K562 (cell line): ENCODE data around the gene AKAP12. TPM values are rescaled to one million over a fixed set of nuclear protein-coding genes. Genes with fewer than 3 reads are reported as not detected.

Experiments used
- ARID4B ChIP-seq: sonication (generic); formaldehyde crosslinking; IDR thresholded peaks from 2 replicates; pipeline ENCODE4 v1.8.0; 2022; ENCODE audit warnings: mild to moderate bottlenecking, missing genetic modification reagents
- ATF1 ChIP-seq, 2 experiments: fragments of 450-650 bp in 1 of 2; IDR thresholded peaks; 2 replicates each; pipeline ENCODE4 v1.6.1; 2016; ENCODE audit warnings: missing compliant biosample characterization in 1 of 2, missing genetic modification characterization in 1 of 2
- CBX5 ChIP-seq: IDR thresholded peaks from 2 replicates; pipeline ENCODE4 v1.6.1; 2014; ENCODE audit warnings: low read depth, borderline replicate concordance
- CHD1 ChIP-seq: fragments of 200-600 bp; sonication (generic); IDR thresholded peaks from one replicate; pipeline ENCODE4 v1.6.1; 2012; ENCODE audit warnings: mild to moderate bottlenecking, moderate library complexity, low read length, inconsistent platforms
- FIP1L1 ChIP-seq: fragments of 200-400 bp; formaldehyde crosslinking; IDR thresholded peaks from 2 replicates; pipeline ENCODE4 v1.6.1; 2018; ENCODE audit warnings: mild to moderate bottlenecking, low read depth, low read length; ENCODE audit not compliant: poor library complexity, severe bottlenecking
- KLF16 ChIP-seq: IDR thresholded peaks from 2 replicates; pipeline ENCODE4 v1.6.1; 2016; ENCODE audit warnings: antibody characterized with exemption
- PCBP1 ChIP-seq: fragments of 200-400 bp; formaldehyde crosslinking; IDR thresholded peaks from 2 replicates; pipeline ENCODE4 v1.6.1; 2018; ENCODE audit warnings: mild to moderate bottlenecking, low read depth, low read length; ENCODE audit not compliant: poor library complexity, severe bottlenecking
- RREB1 ChIP-seq: fragments of 250-450 bp; sonication (Bioruptor Pico); IDR thresholded peaks from 2 replicates; pipeline ENCODE4 v1.4.0; 2020
- SMARCE1 ChIP-seq: fragments of 450-650 bp; IDR thresholded peaks from 2 replicates; pipeline ENCODE4 v1.7.1; 2016; ENCODE audit warnings: mild to moderate bottlenecking
- TEAD4 ChIP-seq, 2 experiments: sonication (generic) in 1 of 2; formaldehyde crosslinking in 1 of 2; IDR thresholded peaks; 2 replicates each; pipeline versions ENCODE4 v1.6.1 to v1.8.0; 2012 to 2022; ENCODE audit warnings: borderline replicate concordance in 1 of 2, inconsistent platforms in 1 of 2, low read length in 1 of 2, mild to moderate bottlenecking in 1 of 2, missing genetic modification reagents in 1 of 2
- ZBTB34 ChIP-seq: fragments of 250-450 bp; sonication (Bioruptor Pico); IDR thresholded peaks from 2 replicates; pipeline ENCODE4 v1.8.0; 2021; ENCODE audit warnings: mild to moderate bottlenecking, moderate library complexity
- ZNF175 ChIP-seq: fragments of 200-800 bp; sonication (Bioruptor generic); IDR thresholded peaks from 2 replicates; pipeline ENCODE4 v1.6.1; 2016; ENCODE audit warnings: low read depth, mild to moderate bottlenecking, missing genetic modification characterization, missing compliant biosample characterization
- ZNF239 ChIP-seq: fragments of 250-450 bp; sonication (Bioruptor Pico); IDR thresholded peaks from 2 replicates; pipeline ENCODE4 v1.4.0; 2020; ENCODE audit warnings: mild to moderate bottlenecking
- polyA plus RNA-seq, 8 experiments: library from polyadenylated mRNA; depleted of rRNA in 4 of 8; stranded (reverse) in 5 of 8; unstranded in 3 of 8; fragments of >200 nt; fragmentation: Nextera tagmentation in 2 of 8; fragmentation: Illumina TruSeq in 1 of 8; extraction: Ambion mirVana in 2 of 8; extraction: Trizol in 1 of 8; gene quantifications; 2 replicates each; pipeline versions ENCODE4 v1.2.1 to v1.2.3, GENCODE V29; 2011 to 2014; ENCODE audit warnings: inconsistent platforms in 1 of 8, missing spikeins in 1 of 8
- total RNA-seq, 7 experiments: library from RNA; depleted of rRNA in 6 of 7; stranded (reverse); fragments of >200 nt in 6 of 7; fragmentation: Illumina TruSeq in 2 of 7; extraction: Trizol in 2 of 7; gene quantifications; 2 replicates each; pipeline versions ENCODE4 v1.2.1 to v1.2.3, GENCODE V29; 2011 to 2021; ENCODE audit warnings: low replicate concordance in 1 of 7

Gene AKAP12
- total and polyA plus RNA-seq, 9 of the 15 experiments (the other 6 are each of a cell fraction or from before 2014, with no cell fraction given): 0.08 to 2.0 (median 0.62) TPM

GRCh38 chr6:151391471-151392413, 152.0 kb downstream of the AKAP12 start, which contains the start of gene ZBTB2 (continued):
- TF ChIP-seq CHD1 (peak; percentile 86), CBX5 (no peak), ZNF239 (CRISPR knock-in tag) (no peak), TEAD4 (IDR thresholded peaks at IDR 0.05; ENCODE audit: low read length) (peak; percentile 41; the same call in 1 of the 2 replicates), TEAD4 (CRISPR knock-in tag; IDR thresholded peaks at IDR 0.05; ENCODE audit: borderline replicate concordance) (no peak), SMARCE1 (0 out of 2 replicates have a peak, but pooled peaks have one; percentile 20), ATF1 (CRISPR knock-in tag; IDR thresholded peaks at IDR 0.05) (no peak), ATF1 (tag; IDR thresholded peaks at IDR 0.05) (0 out of 2 replicates have a peak, but pooled peaks have one; percentile 28), KLF16 (no peak), ZBTB34 (CRISPR knock-in tag) (0 out of 2 replicates have a peak, but pooled peaks have one; percentile 34), PCBP1 (peak; percentile 94), FIP1L1 (peak; percentile 42), ARID4B (0 out of 2 replicates have a peak, but pooled peaks have one; percentile 30), ZNF175 (CRISPR knock-in tag) (0 out of 2 replicates have a peak, but pooled peaks have one; percentile 34), RREB1 (CRISPR knock-in tag) (peak; percentile 55; the same call in 1 of the 2 replicates)
